H9 (cell line): ENCODE data around the gene TCFL5. TPM values are rescaled to one million over a fixed set of nuclear protein-coding genes. Genes with fewer than 3 reads are reported as not detected.

Experiments
- DNase-seq: peaks from one replicate; pipeline ENCODE4 v3.0.0-alpha.2; 2017
- H2AFZ ChIP-seq: one replicate; pipeline ENCODE4 v1.6.1; 2013; ENCODE audit warnings: mild to moderate bottlenecking, low read length, control low read depth, moderate library complexity
- H2AK5ac ChIP-seq: 2 replicates; pipeline ENCODE4 v1.6.1; 2013; ENCODE audit warnings: low read length, control low read depth, mixed read lengths; ENCODE audit not compliant: insufficient read length
- H2BK120ac ChIP-seq: one replicate; pipeline ENCODE4 v1.6.1; 2013; ENCODE audit warnings: low read depth, mild to moderate bottlenecking, low read length, control low read depth, inconsistent platforms; ENCODE audit not compliant: poor library complexity, severe bottlenecking
- H2BK12ac ChIP-seq: 2 replicates; pipeline ENCODE4 v1.6.1; 2013; ENCODE audit warnings: low read length, control low read depth, mixed read lengths, low read depth; ENCODE audit not compliant: insufficient read length
- H2BK15ac ChIP-seq: 2 replicates; pipeline ENCODE4 v1.6.1; 2013; ENCODE audit warnings: low read depth, low read length, control low read depth
- H2BK20ac ChIP-seq: one replicate; pipeline ENCODE4 v1.6.1; 2013; ENCODE audit warnings: low read depth, mild to moderate bottlenecking, low read length, control low read depth, inconsistent platforms; ENCODE audit not compliant: poor library complexity, severe bottlenecking
- H2BK5ac ChIP-seq: 2 replicates; pipeline ENCODE4 v1.6.1; 2013; ENCODE audit warnings: low read length, control low read depth, mixed read lengths; ENCODE audit not compliant: insufficient read length
- H3K14ac ChIP-seq: 2 replicates; pipeline ENCODE4 v1.6.1; 2013; ENCODE audit warnings: low read length, control low read depth; ENCODE audit not compliant: insufficient read depth
- H3K18ac ChIP-seq: 2 replicates; pipeline ENCODE4 v1.6.1; 2013; ENCODE audit warnings: low read depth, mild to moderate bottlenecking, mixed read lengths, low read length, control low read depth; ENCODE audit not compliant: insufficient read length
- H3K23ac ChIP-seq: 2 replicates; pipeline ENCODE4 v1.6.1; 2013; ENCODE audit warnings: low read length, control low read depth, mixed read lengths, low read depth; ENCODE audit not compliant: insufficient read length
- H3K23me2 ChIP-seq: 2 replicates; pipeline ENCODE4 v1.6.1; 2013; ENCODE audit warnings: low read depth, mild to moderate bottlenecking, mixed read lengths, low read length, control low read depth; ENCODE audit not compliant: insufficient read length, poor library complexity, severe bottlenecking
- H3K27ac ChIP-seq: 2 replicates; pipeline ENCODE4 v1.5.1; 2013; ENCODE audit warnings: low read length, control low read depth, mixed read lengths, low read depth; ENCODE audit not compliant: insufficient read length
- H3K27me3 ChIP-seq: 2 replicates; pipeline ENCODE4 v1.6.1; 2013; ENCODE audit warnings: low read length, control low read depth, inconsistent platforms; ENCODE audit not compliant: insufficient read depth
- H3K4ac ChIP-seq: 2 replicates; pipeline ENCODE4 v1.6.1; 2013; ENCODE audit warnings: low read depth, mild to moderate bottlenecking, control low read depth, inconsistent platforms, low read length, moderate library complexity
- H3K4me1 ChIP-seq: 2 replicates; pipeline ENCODE4 v1.6.1; 2013; ENCODE audit warnings: low read length, control low read depth, inconsistent platforms; ENCODE audit not compliant: insufficient read depth
- H3K4me2 ChIP-seq: 2 replicates; pipeline ENCODE4 v1.6.1; 2013; ENCODE audit warnings: low read length, control low read depth, mixed read lengths; ENCODE audit not compliant: insufficient read length, insufficient read depth
- H3K56ac ChIP-seq: 2 replicates; pipeline ENCODE4 v1.6.1; 2013; ENCODE audit warnings: low read depth, mild to moderate bottlenecking, mixed read lengths, low read length, control low read depth; ENCODE audit not compliant: insufficient read length
- H3K79me1 ChIP-seq: 2 replicates; pipeline ENCODE4 v1.6.1; 2013; ENCODE audit warnings: low read depth, mild to moderate bottlenecking, moderate library complexity, low read length, control low read depth, inconsistent platforms; ENCODE audit not compliant: insufficient read depth, poor library complexity, severe bottlenecking
- H3K79me2 ChIP-seq: 2 replicates; pipeline ENCODE4 v1.6.1; 2013; ENCODE audit warnings: low read length, control low read depth, inconsistent platforms; ENCODE audit not compliant: insufficient read depth
- H3K9ac ChIP-seq: 2 replicates; pipeline ENCODE4 v1.6.1; 2013; ENCODE audit warnings: low read length, control low read depth, mixed read lengths; ENCODE audit not compliant: insufficient read length; ENCODE audit errors: extremely low read depth
- H3K9me3 ChIP-seq: one replicate; pipeline ENCODE4 v1.6.1; 2013; ENCODE audit warnings: low read depth, low read length, inconsistent platforms; ENCODE audit not compliant: control insufficient read depth
- H3T11ph ChIP-seq: one replicate; pipeline ENCODE4 v1.6.1; 2013; ENCODE audit warnings: mild to moderate bottlenecking, low read length, control low read depth, inconsistent platforms
- H4K20me1 ChIP-seq: one replicate; pipeline ENCODE4 v1.6.1; 2013; ENCODE audit not compliant: control insufficient read depth, insufficient read length, insufficient read depth
- H4K5ac ChIP-seq: 2 replicates; pipeline ENCODE4 v1.6.1; 2013; ENCODE audit warnings: low read depth, mild to moderate bottlenecking, mixed read lengths, low read length, control low read depth; ENCODE audit not compliant: insufficient read length
- H4K8ac ChIP-seq: replicated peaks from 2 replicates; pipeline ENCODE4 v1.6.1; 2013; ENCODE audit warnings: low read length, control low read depth, mixed read lengths, low read depth; ENCODE audit not compliant: insufficient read length
- H4K91ac ChIP-seq: 2 replicates; pipeline ENCODE4 v1.6.1; 2013; ENCODE audit warnings: low read depth, mild to moderate bottlenecking, moderate library complexity, mixed read lengths, low read length, control low read depth; ENCODE audit not compliant: insufficient read length
- H3K27ac Mint-ChIP-seq, 3 experiments: 2 replicates in 2 of 3; 3 replicates in 1 of 3; pipeline ENCODE4 v1.8.0; 2020 to 2021; ENCODE audit warnings: mixed read lengths in 3 of 3, mild to moderate bottlenecking in 1 of 3, moderate library complexity in 1 of 3
- H3K27me3 Mint-ChIP-seq: 2 replicates; pipeline ENCODE4 v1.8.0; 2021; ENCODE audit warnings: low read depth, mild to moderate bottlenecking, moderate library complexity, mixed read lengths
- H3K36me3 Mint-ChIP-seq, 3 experiments: 2 replicates in 2 of 3; 3 replicates in 1 of 3; pipeline ENCODE4 v1.8.0; 2020 to 2021; ENCODE audit warnings: low read depth in 3 of 3, mixed read lengths in 3 of 3; ENCODE audit not compliant: insufficient read depth in 1 of 3
- H3K4me1 Mint-ChIP-seq, 2 experiments: 2 replicates each; pipeline ENCODE4 v1.8.0; 2020; ENCODE audit warnings: mixed read lengths in 2 of 2
- H3K4me3 Mint-ChIP-seq, 2 experiments: 2 replicates in 1 of 2; 3 replicates in 1 of 2; pipeline ENCODE4 v1.8.0; 2020 to 2021; ENCODE audit warnings: mild to moderate bottlenecking in 2 of 2, mixed read lengths in 2 of 2, moderate library complexity in 1 of 2
- H3K9me3 Mint-ChIP-seq, 2 experiments: 2 replicates in 1 of 2; 3 replicates in 1 of 2; pipeline ENCODE4 v1.8.0; 2020; ENCODE audit warnings: mild to moderate bottlenecking in 2 of 2, mixed read lengths in 2 of 2, moderate library complexity in 1 of 2
- CTCF ChIP-seq: fragments of 200-600 bp; sonication (generic); conservative IDR thresholded peaks from 3 replicates; pipeline ENCODE4 v1.8.0; 2021; ENCODE audit warnings: antibody characterized with exemption, mild to moderate bottlenecking
- WGBS: extraction: QIAGEN DNeasy Blood & Tissue Kit; methylation state at CpG from one replicate; pipeline ENCODE4 v1.1.7; 2013; ENCODE audit warnings: missing lambda C conversion rate, low lambda C conversion rate, mixed read lengths; ENCODE audit not compliant: insufficient read length; ENCODE audit errors: extremely low coverage; 5-methylcytosine and 5-hydroxymethylcytosine counted together
- total RNA-seq: library from RNA; stranded (reverse); gene quantifications from 2 replicates; pipeline ENCODE4 v1.2.1, GENCODE V29; 2021

TCFL5 gene
- total RNA-seq, 1 experiment from 2014 or later = 16.4 TPM

DNA sequence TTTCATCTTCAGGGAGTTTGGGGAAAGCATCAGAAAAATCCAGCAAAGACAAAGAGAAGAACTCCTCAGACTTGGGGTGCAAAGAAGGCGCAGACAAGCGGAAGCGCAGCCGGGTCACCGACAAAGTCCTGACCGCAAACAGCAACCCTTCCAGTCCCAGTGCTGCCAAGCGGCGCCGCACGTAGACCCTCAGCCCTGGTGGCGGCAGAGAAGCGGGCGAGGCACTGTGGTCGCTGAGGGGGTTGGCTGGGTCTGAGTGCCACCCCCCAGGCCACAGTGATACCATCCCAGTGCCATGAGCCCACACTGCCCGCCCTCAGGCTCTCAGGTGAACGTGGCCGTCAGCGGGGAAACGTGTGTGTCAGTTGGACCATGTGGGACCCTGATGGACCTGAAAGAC lies 62.2 kb downstream of the TCFL5 start:
- no peak overlapping the region for H3K9ac ChIP-seq
- no peaks in the 10 kb centered on the region for H3K9me3 Mint-ChIP-seq
- no peak overlapping the region for H2BK120ac ChIP-seq
- no peak overlapping the region for H3K56ac ChIP-seq
- H4K5ac ChIP-seq = no peak overlapping the region
- no peak overlapping the region for H3K4ac ChIP-seq
- peaks cover 13 to 38% (median 34%) of the 10 kb centered on the region in 3 experiments for H3K36me3 Mint-ChIP-seq
- no peak overlapping the region for H3K4me3 Mint-ChIP-seq
- H2BK15ac ChIP-seq = no peak overlapping the region
- H3K4me1 ChIP-seq = no peaks in the 10 kb centered on the region
- H3K27me3 ChIP-seq = no peaks in the 10 kb centered on the region
- no peak overlapping the region for H3K4me2 ChIP-seq
- H2BK20ac ChIP-seq = no peak overlapping the region
- H2BK5ac ChIP-seq = no peak overlapping the region
- H3K23me2 ChIP-seq = peaks cover 4% of the 10 kb centered on the region
- no CpG with 5 or more reads among the region's 19 CpGs for WGBS
- no peak overlapping the region for H2AFZ ChIP-seq
- peaks cover 33% of the 10 kb centered on the region for H3K27me3 Mint-ChIP-seq
- peaks cover 11% of the 10 kb centered on the region in 2 experiments for H3K4me1 Mint-ChIP-seq
- no peaks in the 10 kb centered on the region for H4K20me1 ChIP-seq
- H2BK12ac ChIP-seq = no peak overlapping the region
- no peaks in the 10 kb centered on the region for H3K9me3 ChIP-seq
- no peak for DNase-seq
- H4K91ac ChIP-seq = no peak overlapping the region
- no peak overlapping the region for H3K23ac ChIP-seq
- H4K8ac ChIP-seq = no peak overlapping the region
- H3K14ac ChIP-seq = no peak overlapping the region
- TF ChIP-seq CTCF = no peak
- H3T11ph ChIP-seq = no peak overlapping the region
- no peak overlapping the region for H2AK5ac ChIP-seq
- H3K79me1 ChIP-seq = no peaks in the 10 kb centered on the region
- H3K79me2 ChIP-seq = no peaks in the 10 kb centered on the region
- no peak overlapping the region for H3K27ac Mint-ChIP-seq
- no peak overlapping the region for H3K18ac ChIP-seq
- no peak overlapping the region for H3K27ac ChIP-seq
